GM12878 (cell line): ENCODE measurements around the gene RAB29. TPM values are rescaled to one million over a fixed set of nuclear protein-coding genes. Genes with fewer than 3 reads are reported as not detected.
A peak's percentile ranks its signal among the peaks of the same experiment; 100 is the strongest.

Experiments used
- BCL11A ChIP-seq: IDR thresholded peaks from 2 replicates; pipeline ENCODE4 v1.6.1; 2011; ENCODE audit warnings: low read depth, low read length
- CBX3 ChIP-seq: fragments of 200-600 bp; sonication (generic); IDR thresholded peaks from 2 replicates; pipeline ENCODE4 v1.6.1; 2016; ENCODE audit warnings: low read depth, borderline replicate concordance
- CHD2 ChIP-seq: IDR thresholded peaks from 2 replicates; pipeline ENCODE4 v1.6.1; 2011; ENCODE audit warnings: low read depth, low read length, improper control_type of control experiment, borderline replicate concordance
- DPF2 ChIP-seq: fragments of 450-650 bp; IDR thresholded peaks from 2 replicates; pipeline ENCODE4 v1.6.1; 2017; ENCODE audit warnings: mild to moderate bottlenecking
- EP300 ChIP-seq, 2 experiments: fragments of 150-350 bp in 1 of 2; IDR thresholded peaks; 2 replicates each; pipeline ENCODE4 v1.6.1; 2011 to 2012; ENCODE audit warnings: low read depth in 2 of 2, low read length in 2 of 2, borderline replicate concordance in 1 of 2, improper control_type of control experiment in 1 of 2, inconsistent platforms in 1 of 2; ENCODE audit not compliant: control insufficient read depth in 1 of 2
- ETV6 ChIP-seq, 2 experiments: fragments of 450-650 bp in 1 of 2; IDR thresholded peaks in 1 of 2; conservative IDR thresholded peaks in 1 of 2; 2 replicates each; pipeline ENCODE4 v1.6.1; 2014; ENCODE audit warnings: antibody characterized with exemption in 1 of 2, borderline replicate concordance in 1 of 2, low read depth in 1 of 2, mild to moderate bottlenecking in 1 of 2, moderate library complexity in 1 of 2
- FOS ChIP-seq: IDR thresholded peaks from 3 replicates; pipeline ENCODE4 v1.6.1; 2011; ENCODE audit warnings: borderline replicate concordance; ENCODE audit not compliant: insufficient read length; ENCODE audit errors: extremely low read depth
- FOXM1 ChIP-seq: IDR thresholded peaks from 2 replicates; pipeline ENCODE4 v1.6.1; 2012; ENCODE audit warnings: low read depth, mild to moderate bottlenecking, inconsistent platforms, low read length, moderate library complexity
- GATAD2B ChIP-seq: fragments of 450-650 bp; conservative IDR thresholded peaks from 2 replicates; pipeline ENCODE4 v1.6.1; 2017; ENCODE audit warnings: low read depth, mild to moderate bottlenecking, moderate library complexity
- HDGF ChIP-seq: fragments of 450-650 bp; IDR thresholded peaks from 2 replicates; pipeline ENCODE4 v1.6.1; 2016; ENCODE audit warnings: antibody characterized with exemption
- JUND ChIP-seq: IDR thresholded peaks from 2 replicates; pipeline ENCODE4 v1.6.1; 2012; ENCODE audit warnings: low read depth, mild to moderate bottlenecking, low read length, improper control_type of control experiment, moderate library complexity
- LARP7 ChIP-seq: fragments of 450-650 bp; IDR thresholded peaks from 2 replicates; pipeline ENCODE4 v1.6.1; 2017; ENCODE audit warnings: mild to moderate bottlenecking
- MEF2B ChIP-seq: fragments of 450-650 bp; IDR thresholded peaks from 2 replicates; pipeline ENCODE4 v1.6.1; 2018; ENCODE audit warnings: mild to moderate bottlenecking, moderate library complexity; ENCODE audit not compliant: partially characterized antibody, poor library complexity, severe bottlenecking
- MXI1 ChIP-seq: fragments of 150-350 bp; IDR thresholded peaks from 2 replicates; pipeline ENCODE4 v1.6.1; 2011; ENCODE audit warnings: low read depth, mild to moderate bottlenecking, inconsistent platforms, low read length, improper control_type of control experiment
- MYB ChIP-seq: fragments of 150-350 bp; IDR thresholded peaks from 2 replicates; pipeline ENCODE4 v1.6.1; 2014; ENCODE audit warnings: mild to moderate bottlenecking, low read depth, low read length, borderline replicate concordance
- MYC ChIP-seq: IDR thresholded peaks from 2 replicates; pipeline ENCODE4 v1.6.1; 2011; ENCODE audit warnings: mild to moderate bottlenecking, low read length, moderate library complexity, inconsistent platforms; ENCODE audit not compliant: insufficient read depth, insufficient replicate concordance, insufficient read length, severe bottlenecking
- NBN ChIP-seq: fragments of 450-650 bp; IDR thresholded peaks from 2 replicates; pipeline ENCODE4 v1.6.1; 2016
- NFXL1 ChIP-seq: fragments of 450-650 bp; IDR thresholded peaks from 2 replicates; pipeline ENCODE4 v1.6.1; 2017; ENCODE audit warnings: antibody characterized with exemption, mild to moderate bottlenecking, borderline replicate concordance
- NFYB ChIP-seq: IDR thresholded peaks from 2 replicates; pipeline ENCODE4 v1.6.1; 2011; ENCODE audit warnings: low read depth, mild to moderate bottlenecking, low read length, improper control_type of control experiment, moderate library complexity; ENCODE audit not compliant: insufficient read depth
- NR2F1 ChIP-seq: fragments of 450-650 bp; conservative IDR thresholded peaks from 2 replicates; pipeline ENCODE4 v1.6.1; 2017; ENCODE audit warnings: mild to moderate bottlenecking
- RELA ChIP-seq: fragments of 450-650 bp; IDR thresholded peaks from 2 replicates; pipeline ENCODE4 v1.8.0; 2014; ENCODE audit warnings: borderline replicate concordance; ENCODE audit not compliant: partially characterized antibody
- RUNX3 ChIP-seq: IDR thresholded peaks from 2 replicates; pipeline ENCODE4 v1.6.1; 2012; ENCODE audit warnings: low read length, inconsistent platforms
- SMARCA5 ChIP-seq: fragments of 450-650 bp; IDR thresholded peaks from 2 replicates; pipeline ENCODE4 v1.6.1; 2017; ENCODE audit warnings: mild to moderate bottlenecking
- TBL1XR1 ChIP-seq: IDR thresholded peaks from 2 replicates; pipeline ENCODE4 v1.6.1; 2012; ENCODE audit warnings: low read depth, low read length, improper control_type of control experiment
- ZNF592 ChIP-seq: fragments of 450-650 bp; IDR thresholded peaks from 2 replicates; pipeline ENCODE4 v1.6.1; 2017; ENCODE audit warnings: mild to moderate bottlenecking, moderate library complexity
- polyA plus RNA-seq, 11 experiments: library from polyadenylated mRNA; depleted of rRNA in 4 of 11; unstranded in 6 of 11; stranded (reverse) in 5 of 11; fragments of >200 nt; fragmentation: Nextera tagmentation in 4 of 11; fragmentation: Illumina TruSeq in 1 of 11; extraction: Ambion mirVana in 4 of 11; extraction: Trizol in 1 of 11; gene quantifications; 1 replicate in 1 of 11; 2 replicates in 10 of 11; pipeline versions ENCODE4 v1.2.1 to v1.2.3, GENCODE V29; 2011 to 2016; ENCODE audit warnings: inconsistent platforms in 2 of 11, missing spikeins in 2 of 11, low read depth in 1 of 11
- total RNA-seq, 4 experiments: library from RNA; depleted of rRNA in 3 of 4; stranded (reverse); fragments of >200 nt in 3 of 4; fragmentation: Illumina TruSeq in 1 of 4; extraction: Trizol in 1 of 4; gene quantifications; 2 replicates each; pipeline versions ENCODE4 v1.2.1 to v1.2.3, GENCODE V29; 2013 to 2021
- TF ChIP-seq, protein P1 (sequence below): IDR thresholded peaks from 2 replicates; pipeline ENCODE4 v1.6.1; 2011; ENCODE audit warnings: mild to moderate bottlenecking, low read depth, low read length, moderate library complexity; ENCODE audit not compliant: insufficient replicate concordance

The RAB29 gene
- total and polyA plus RNA-seq, 10 of the 15 experiments (the other 5 are each of a cell fraction or from before 2014, with no cell fraction given) = 11.7 to 74.5 (median 15.0) TPM

GRCh38 chr1:205812878-205813754 is 37.8 kb upstream of the RAB29 start, which contains the start of gene SLC41A1 (continued):
- TF ChIP-seq GATAD2B (peak; percentile 67), SMARCA5 (no peak), HDGF (no peak), NBN (0 out of 2 replicates have a peak, but pooled peaks have one; percentile 38), RUNX3 (no peak), MYB (no peak), DPF2 (peak; percentile 97), ZNF592 (no peak), CBX3 (no peak), RELA (no peak), FOXM1 (no peak), BCL11A (no peak), LARP7 (peak; percentile 74), CHD2 (peak; percentile 68; the same call in 1 of the 2 replicates), EP300 (IDR thresholded peaks at IDR 0.05; ENCODE audit: borderline replicate concordance in 1 of 2, control insufficient read depth in 1 of 2, low read depth in 2 of 2, low read length in 2 of 2) (no peak), TBL1XR1 (no peak), NFXL1 (no peak), ETV6 (conservative IDR thresholded peaks at IDR 0.05 in 1 of 2, IDR thresholded peaks at IDR 0.05 in 1 of 2; ENCODE audit: borderline replicate concordance in 1 of 2, low read depth in 1 of 2) (no peak), JUND (no peak), FOS (peak; percentile 7), NR2F1 (peak; percentile 58; the same call in 1 of the 2 replicates), MEF2B (peak; percentile 60), NFYB (peak; percentile 90), MXI1 (no peak), MYC (no peak)
- TF ChIP-seq, protein P1, sequence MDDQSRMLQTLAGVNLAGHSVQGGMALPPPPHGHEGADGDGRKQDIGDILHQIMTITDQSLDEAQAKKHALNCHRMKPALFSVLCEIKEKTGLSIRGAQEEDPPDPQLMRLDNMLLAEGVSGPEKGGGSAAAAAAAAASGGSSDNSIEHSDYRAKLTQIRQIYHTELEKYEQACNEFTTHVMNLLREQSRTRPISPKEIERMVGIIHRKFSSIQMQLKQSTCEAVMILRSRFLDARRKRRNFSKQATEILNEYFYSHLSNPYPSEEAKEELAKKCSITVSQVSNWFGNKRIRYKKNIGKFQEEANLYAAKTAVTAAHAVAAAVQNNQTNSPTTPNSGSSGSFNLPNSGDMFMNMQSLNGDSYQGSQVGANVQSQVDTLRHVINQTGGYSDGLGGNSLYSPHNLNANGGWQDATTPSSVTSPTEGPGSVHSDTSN = peak; percentile 96
